PC-3 (cell line): ENCODE measurements around the gene DNAH3. TPM values are rescaled to one million over a fixed set of nuclear protein-coding genes. Genes with fewer than 3 reads are reported as not detected.

Source experiments
- ATAC-seq: fragments of 200-7000 bp; cut with Tn5 transposase; 2 replicates; pipeline ENCODE4 v1.9.1; 2020; ENCODE audit warnings: mild to moderate bottlenecking, moderate library complexity
- BruUV-seq: library from RNA; stranded (reverse); fragments of 400-500 nt; replicated peaks from 2 replicates; lab custom pipeline; 2021; lab: Mats Ljungman, UMichigan
- CTCF ChIA-PET: fragments of 300-600 bp; sonication (Branson Sonifier 250); formaldehyde crosslinking; loops from one replicate; lab custom pipeline; 2022; ENCODE audit warnings: antibody characterized with exemption; lab: Charles Lee
- POLR2A ChIA-PET: fragments of 300-600 bp; sonication (Branson Sonifier 250); formaldehyde crosslinking; loops from one replicate; lab custom pipeline; 2022; ENCODE audit warnings: antibody characterized with exemption; ENCODE audit not compliant: unreplicated experiment; lab: Charles Lee
- DNase-seq: peaks from one replicate; pipeline ENCODE4 v3.0.0-alpha.2; 2015
- H2AFZ ChIP-seq: fragments of 300-600 bp; sonication (generic); 2 replicates; pipeline ENCODE4 v1.6.0; 2016; ENCODE audit warnings: antibody characterized with exemption, low read length
- H3F3A ChIP-seq: fragments of 300-600 bp; sonication (generic); one replicate; pipeline ENCODE4 v1.6.0; 2017; ENCODE audit warnings: antibody characterized with exemption, low read length, control low read depth, mild to moderate bottlenecking; ENCODE audit not compliant: unreplicated experiment
- H3K27ac ChIP-seq: fragments of 300-600 bp; sonication (generic); 2 replicates; pipeline ENCODE4 v1.5.1; 2016; ENCODE audit warnings: mild to moderate bottlenecking, low read length
- H3K27me3 ChIP-seq: fragments of 300-600 bp; sonication (generic); 2 replicates; pipeline ENCODE4 v1.6.1; 2016; ENCODE audit warnings: low read length, mixed read lengths
- H3K36me3 ChIP-seq: fragments of 300-600 bp; sonication (generic); 2 replicates; pipeline ENCODE4 v1.6.1; 2016; ENCODE audit warnings: low read depth, mixed run types, low read length, mixed read lengths
- H3K4me1 ChIP-seq: fragments of 300-600 bp; sonication (generic); 2 replicates; pipeline ENCODE4 v1.5.1; 2016; ENCODE audit warnings: low read length; ENCODE audit not compliant: insufficient read depth
- H3K4me2 ChIP-seq: fragments of 300-600 bp; sonication (generic); 2 replicates; pipeline ENCODE4 v1.6.0; 2016; ENCODE audit warnings: low read length
- H3K4me3 ChIP-seq: fragments of 300-600 bp; sonication (generic); 2 replicates; pipeline ENCODE4 v1.5.1; 2016; ENCODE audit warnings: mild to moderate bottlenecking, low read length, mixed read lengths
- H3K79me2 ChIP-seq: fragments of 300-600 bp; sonication (generic); 2 replicates; pipeline ENCODE4 v1.6.1; 2017; ENCODE audit warnings: low read length, mixed read lengths
- H3K9ac ChIP-seq: fragments of 300-600 bp; sonication (generic); 2 replicates; pipeline ENCODE4 v1.6.0; 2016; ENCODE audit warnings: mild to moderate bottlenecking, low read length
- H3K9me2 ChIP-seq: fragments of 300-600 bp; sonication (generic); replicated peaks from 2 replicates; pipeline ENCODE4 v1.6.1; 2016; ENCODE audit warnings: mixed run types, low read length, mixed read lengths
- H3K9me3 ChIP-seq: fragments of 300-600 bp; sonication (generic); 2 replicates; pipeline ENCODE4 v1.6.1; 2016; ENCODE audit warnings: low read length, mixed read lengths
- H4K20me1 ChIP-seq: fragments of 300-600 bp; sonication (generic); 2 replicates; pipeline ENCODE4 v1.6.1; 2016; ENCODE audit warnings: low read length, mixed read lengths
- EZH2 ChIP-seq: fragments of 300-600 bp; sonication (generic); IDR thresholded peaks from one replicate; pipeline ENCODE4 v1.6.1; 2017; ENCODE audit warnings: antibody characterized with exemption, mild to moderate bottlenecking, low read length; ENCODE audit not compliant: unreplicated experiment
- EZH2phosphoT487 ChIP-seq: fragments of 300-600 bp; sonication (generic); IDR thresholded peaks from 2 replicates; pipeline ENCODE4 v1.6.1; 2018; ENCODE audit warnings: mild to moderate bottlenecking, antibody characterized with exemption, low read length, borderline replicate concordance
- intact Hi-C: fragments of 100-400 bp; cut with micrococcal nuclease; formaldehyde crosslinking; loops from 2 replicates; pipeline ENCODE4 v1.9.0; 2023
- total RNA-seq: library from RNA; depleted of rRNA; stranded (reverse); fragments of >200 nt; gene quantifications from 2 replicates; pipeline ENCODE4 v1.2.3, GENCODE V29; 2014
- TF ChIP-seq, protein P1 (sequence below): fragments of 300-600 bp; sonication (generic); conservative IDR thresholded peaks from 2 replicates; pipeline ENCODE4 v1.5.1; 2017; ENCODE audit warnings: antibody characterized with exemption, low read depth, mild to moderate bottlenecking, low read length

DNAH3 gene
- total RNA-seq, 1 experiment from 2014 or later, result 0.11 TPM

DNA sequence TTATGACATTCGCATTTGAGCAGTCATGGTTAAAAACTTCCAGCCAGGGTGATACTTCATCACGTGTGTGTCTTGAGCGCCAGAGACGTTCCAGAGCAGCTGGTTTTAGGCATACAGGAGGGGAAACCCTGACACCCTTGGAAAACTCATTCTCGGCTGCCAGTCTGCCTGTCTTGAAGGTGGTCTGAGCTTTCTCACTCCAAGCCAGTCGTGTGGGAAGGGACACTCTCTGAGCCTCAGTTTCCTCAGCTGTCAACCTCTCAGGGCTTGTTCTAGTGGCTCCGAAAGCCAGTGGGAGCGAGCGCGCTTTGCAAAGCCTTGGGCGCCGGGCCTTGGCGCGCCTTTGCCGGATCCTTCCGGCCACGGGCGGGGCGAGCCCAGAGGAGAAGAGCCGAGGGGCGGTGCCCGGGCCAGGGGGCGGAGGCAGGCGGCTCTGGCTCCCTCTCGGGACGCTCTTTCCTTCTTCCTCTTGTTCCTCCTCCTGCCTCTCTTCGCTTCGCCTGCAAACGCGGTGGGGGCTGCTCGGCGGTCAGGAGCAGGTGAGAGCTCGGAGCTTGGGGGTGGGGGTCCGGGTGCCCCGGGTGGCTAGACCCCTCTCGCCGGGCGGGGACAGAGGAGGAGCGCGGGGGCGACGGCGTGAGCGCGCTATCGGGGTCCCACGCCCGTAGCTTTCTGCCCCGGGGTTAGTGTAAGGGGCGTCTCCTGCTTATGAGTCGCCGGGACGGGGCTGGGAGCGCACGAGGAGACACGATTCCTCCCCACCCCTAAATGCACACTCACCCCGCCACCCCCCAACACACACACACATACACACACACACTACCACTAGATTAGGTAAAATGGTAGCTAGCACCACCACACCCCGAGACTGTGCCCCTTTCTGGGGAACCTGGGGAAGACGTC lies 7.8 kb upstream of the DNAH3 start, which contains the start of gene LDAF1:
Gene LDAF1, plus strand, starts transcription at position 467 of the 903 bp plus-strand sequence. CDS start 2,509 bp downstream, outside the sequence.
- no peaks in the 10 kb centered on the region for H3F3A ChIP-seq
- no peaks in the 10 kb centered on the region for H3K36me3 ChIP-seq
- intact Hi-C loops, result loop anchor here (5.0 kb wide), 1 partner anchor 1164 kb away; no protein-coding TSS in a partner anchor
- peak; percentile 76 for DNase-seq
- CTCF ChIA-PET, result interaction anchor here (1.5 to 1.6 kb wide), 2 partner anchors 30 to 142 kb away, joined by 4 to 10 read pairs; no protein-coding TSS in a partner anchor
- H3K4me2 ChIP-seq, result peak within 1 kb of the TSS; percentile 99
- peaks cover 39% of the 10 kb centered on the region for H3K4me1 ChIP-seq
- peak within 1 kb of the TSS; percentile 87 for H3K4me3 ChIP-seq
- H3K9ac ChIP-seq, result peak within 1 kb of the TSS; percentile 72
- H3K9me3 ChIP-seq, result no peaks in the 10 kb centered on the region
- BruUV-seq, result TSS peak; percentile 40
- peaks cover 12% of the 10 kb centered on the region for H3K79me2 ChIP-seq
- H3K9me2 ChIP-seq, result no peaks in the 10 kb centered on the region
- peak within 1 kb of the TSS; percentile 87 for H2AFZ ChIP-seq
- TF ChIP-seq, protein P1, sequence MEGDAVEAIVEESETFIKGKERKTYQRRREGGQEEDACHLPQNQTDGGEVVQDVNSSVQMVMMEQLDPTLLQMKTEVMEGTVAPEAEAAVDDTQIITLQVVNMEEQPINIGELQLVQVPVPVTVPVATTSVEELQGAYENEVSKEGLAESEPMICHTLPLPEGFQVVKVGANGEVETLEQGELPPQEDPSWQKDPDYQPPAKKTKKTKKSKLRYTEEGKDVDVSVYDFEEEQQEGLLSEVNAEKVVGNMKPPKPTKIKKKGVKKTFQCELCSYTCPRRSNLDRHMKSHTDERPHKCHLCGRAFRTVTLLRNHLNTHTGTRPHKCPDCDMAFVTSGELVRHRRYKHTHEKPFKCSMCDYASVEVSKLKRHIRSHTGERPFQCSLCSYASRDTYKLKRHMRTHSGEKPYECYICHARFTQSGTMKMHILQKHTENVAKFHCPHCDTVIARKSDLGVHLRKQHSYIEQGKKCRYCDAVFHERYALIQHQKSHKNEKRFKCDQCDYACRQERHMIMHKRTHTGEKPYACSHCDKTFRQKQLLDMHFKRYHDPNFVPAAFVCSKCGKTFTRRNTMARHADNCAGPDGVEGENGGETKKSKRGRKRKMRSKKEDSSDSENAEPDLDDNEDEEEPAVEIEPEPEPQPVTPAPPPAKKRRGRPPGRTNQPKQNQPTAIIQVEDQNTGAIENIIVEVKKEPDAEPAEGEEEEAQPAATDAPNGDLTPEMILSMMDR, result no peak
- TF ChIP-seq EZH2 (no peak), EZH2phosphoT487 (no peak)
- peak within 1 kb of the TSS; percentile 36 for H3K27ac ChIP-seq
- ATAC-seq, result peak; percentile 90
- POLR2A ChIA-PET, result interaction anchor here (0.5 to 0.7 kb wide), 3 partner anchors 11 to 145 kb away, joined by 4 to 8 read pairs (median 5); no protein-coding TSS in a partner anchor
- no peaks in the 10 kb centered on the region for H3K27me3 ChIP-seq
- H4K20me1 ChIP-seq, result no peaks in the 10 kb centered on the region; the same call in 1 of the 2 replicates

DNA sequence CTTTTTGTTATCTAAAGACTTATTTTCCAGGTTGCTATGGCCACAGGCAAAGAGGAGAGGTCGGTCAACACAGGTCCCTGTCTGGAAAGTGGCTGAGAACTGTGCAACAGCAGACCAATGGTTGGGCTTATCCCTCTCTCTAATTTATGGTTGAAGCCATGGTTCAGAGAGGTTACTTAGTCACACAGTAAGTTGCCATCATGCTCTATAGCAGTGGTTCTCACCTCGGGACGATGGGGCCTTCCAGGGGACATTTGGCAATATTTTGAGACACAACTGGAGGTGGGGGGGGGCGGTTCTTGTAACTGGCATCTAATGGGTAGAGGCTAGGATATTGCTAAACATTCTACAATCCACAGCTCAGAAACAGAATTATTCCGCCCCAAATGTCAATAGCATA lies 7.0 kb upstream of the DNAH3 start:
- DNase-seq (no peak), ATAC-seq (no peak)
- Histone ChIP-seq H3K27me3 (no peaks in the 10 kb centered on the region), H4K20me1 (no peaks in the 10 kb centered on the region), H2AFZ (peak overlapping the region; percentile 87; the same call in 1 of the 2 replicates), H3K79me2 (peaks cover 12% of the 10 kb centered on the region), H3K36me3 (no peaks in the 10 kb centered on the region), H3K4me3 (no peak overlapping the region), H3F3A (no peaks in the 10 kb centered on the region), H3K4me2 (peak overlapping the region; percentile 99), H3K4me1 (peaks cover 31% of the 10 kb centered on the region), H3K9me2 (no peaks in the 10 kb centered on the region), H3K27ac (no peak overlapping the region), H3K9me3 (no peaks in the 10 kb centered on the region), H3K9ac (no peak overlapping the region)
- ChIA-PET POLR2A (interaction anchor here (0.5 kb wide), 1 partner anchor 146 kb away, joined by 5 read pairs; no protein-coding TSS in a partner anchor), CTCF (interaction anchor here (1.5 kb wide), 1 partner anchor 143 kb away, joined by 4 read pairs; no protein-coding TSS in a partner anchor)
- BruUV-seq, result no TSS peak
- TF ChIP-seq EZH2 (no peak), EZH2phosphoT487 (no peak)
- TF ChIP-seq, protein P1, result no peak
- intact Hi-C loops, result loop anchor here (1.0 to 5.0 kb wide), 3 partner anchors 121 to 1165 kb away; partner anchors contain the start of gene CRYM
